Measurements from ENCODE around the gene PCDHB7. TPM values are rescaled to one million over a fixed set of nuclear protein-coding genes. Genes with fewer than 3 reads are reported as not detected.
"Not testable (repeated sequence)": the region's sequence is repeated elsewhere in the genome, so short reads cannot be mapped to it uniquely, and the experiment has no call there.

The PCDHB7 gene
- total RNA-seq, 4 donors from 2014 or later: 1.7 to 3.0 (median 2.4) TPM

DNA sequence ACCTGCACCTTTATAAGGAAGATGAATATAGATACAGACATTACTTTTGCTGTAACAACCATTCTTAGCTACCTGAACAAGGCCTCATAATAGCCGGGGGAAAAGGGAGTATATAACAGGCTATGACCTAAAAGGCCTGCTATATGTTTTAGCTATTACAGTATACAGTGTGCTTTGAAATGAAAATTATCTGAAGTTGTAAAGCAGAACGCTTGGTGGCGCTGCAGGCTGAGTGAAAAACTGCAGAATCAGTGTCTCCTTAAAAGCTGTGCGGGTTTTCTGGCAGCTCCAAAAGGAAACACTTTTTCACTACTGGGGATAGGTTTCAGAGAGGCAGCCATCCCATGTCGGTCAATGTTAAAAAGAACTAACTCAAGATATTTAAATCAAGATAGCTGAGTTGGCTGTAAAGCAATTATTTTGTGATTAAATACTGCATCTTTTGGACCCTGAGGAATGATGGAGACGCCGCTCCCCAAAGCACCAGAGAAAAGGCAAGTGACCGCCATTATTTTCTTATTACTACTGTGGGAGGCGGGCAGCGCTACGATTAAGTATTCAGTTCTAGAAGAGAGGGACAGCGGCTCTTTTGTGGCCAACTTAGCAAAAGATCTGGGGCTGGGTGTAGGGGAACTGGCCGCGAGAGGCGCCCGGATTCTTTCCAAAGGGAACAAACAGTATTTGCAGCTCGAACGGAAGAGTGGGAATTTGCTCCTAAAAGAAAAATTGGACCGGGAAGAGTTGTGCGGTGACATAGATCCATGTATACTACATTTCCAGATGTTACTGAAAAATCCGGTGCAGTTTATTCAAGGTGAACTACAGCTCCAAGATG lies 16.7 kb upstream of the PCDHB7 start:
- WGBS, 2 donors (ENCODE audit: low coverage in 1 of 2): 25 to 43% methylated on average over 16 to 20 of the region's 21 CpGs
- Histone ChIP-seq H3K27me3 (peaks cover 63% of the 10 kb centered on the region), H3K36me3 (no peaks in the 10 kb centered on the region), H3K4me1 (no peaks in the 10 kb centered on the region), H3K4me3 (no peak overlapping the region), H3K9me3 (peaks cover 0 to 99% (median 0%) of the 10 kb centered on the region in 3 donors), H3K27ac (no peak overlapping the region)
- no peak for TF ChIP-seq POLR2A (IDR thresholded peaks at IDR 0.05)
- TF ChIP-seq POLR2AphosphoS5 (IDR thresholded peaks at IDR 0.05): no peak
- TF ChIP-seq CTCF (IDR thresholded peaks at IDR 0.05): no peak
- TF ChIP-seq EP300 (IDR thresholded peaks at IDR 0.05): no peak
- no peak for ATAC-seq

DNA sequence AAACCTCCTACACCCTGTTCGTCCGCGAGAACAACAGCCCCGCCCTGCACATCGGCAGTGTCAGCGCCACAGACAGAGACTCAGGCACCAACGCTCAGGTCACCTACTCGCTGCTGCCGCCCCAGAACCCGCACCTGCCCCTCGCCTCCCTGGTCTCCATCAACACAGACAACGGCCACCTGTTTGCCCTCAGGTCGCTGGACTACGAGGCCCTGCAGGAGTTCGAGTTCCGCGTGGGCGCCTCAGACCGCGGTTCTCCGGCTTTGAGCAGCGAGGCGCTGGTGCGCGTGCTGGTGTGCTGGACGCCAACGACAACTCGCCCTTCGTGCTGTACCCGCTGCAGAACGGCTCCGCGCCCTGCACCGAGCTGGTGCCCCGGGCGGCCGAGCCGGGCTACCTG lies 15.1 kb upstream of the PCDHB7 start:
- not testable (repeated sequence) for H3K27ac ChIP-seq, ATAC-seq, H3K4me1 ChIP-seq, H3K36me3 ChIP-seq, H3K4me3 ChIP-seq
- Histone ChIP-seq H3K27me3 (peaks cover 47% of the 10 kb centered on the region), H3K9me3 (peaks cover 0 to 97% (median 0%) of the 10 kb centered on the region in 3 donors)
- WGBS, 2 donors (ENCODE audit: low coverage in 1 of 2): 55% methylated on average over 11 of the region's 38 CpGs; no CpG with 5 or more reads in 1 of the 2 donors

- peaks cover 0 to 97% (median 0%) of the 10 kb centered on the region in 3 donors for H3K9me3 ChIP-seq
Measured at GRCh38 chr5:141157901-141158300, 14.5 kb upstream of the PCDHB7 start.

DNA sequence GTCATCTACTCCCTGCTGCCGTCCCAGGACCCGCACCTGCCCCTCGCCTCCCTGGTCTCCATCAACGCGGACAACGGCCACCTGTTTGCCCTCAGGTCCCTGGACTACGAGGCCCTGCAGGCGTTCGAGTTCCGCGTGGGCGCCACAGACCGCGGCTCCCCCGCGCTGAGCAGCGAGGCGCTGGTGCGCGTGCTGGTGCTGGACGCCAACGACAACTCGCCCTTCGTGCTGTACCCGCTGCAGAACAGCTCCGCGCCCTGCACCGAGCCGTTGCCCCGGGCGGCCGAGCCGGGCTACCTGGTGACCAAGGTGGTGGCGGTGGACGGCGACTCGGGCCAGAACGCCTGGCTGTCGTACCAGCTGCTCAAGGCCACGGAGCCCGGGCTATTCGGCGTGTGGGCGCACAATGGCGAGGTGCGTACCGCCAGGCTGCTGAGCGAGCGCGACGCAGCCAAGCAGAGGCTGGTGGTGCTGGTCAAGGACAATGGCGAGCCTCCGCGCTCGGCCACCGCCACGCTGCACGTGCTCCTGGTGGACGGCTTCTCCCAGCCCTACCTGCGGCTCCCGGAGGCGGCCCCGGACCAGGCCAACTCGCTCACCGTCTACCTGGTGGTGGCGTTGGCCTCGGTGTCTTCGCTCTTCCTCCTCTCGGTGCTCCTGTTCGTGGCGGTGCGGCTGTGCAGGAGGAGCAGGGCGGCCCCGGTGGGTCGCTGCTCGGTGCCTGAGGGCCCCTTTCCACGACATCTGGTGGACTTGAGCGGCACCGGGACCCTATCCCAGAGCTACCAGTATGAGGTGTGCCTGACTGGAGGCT lies 2.1 kb downstream of the PCDHB7 start:
- ATAC-seq, H3K36me3 ChIP-seq, H3K4me3 ChIP-seq, H3K27ac ChIP-seq, H3K4me1 ChIP-seq: not testable (repeated sequence)
- 39 to 50% methylated on average over 3 to 13 of the region's 79 CpGs for WGBS, 2 donors (ENCODE audit: low coverage in 1 of 2)
- peaks cover 58% of the 10 kb centered on the region for H3K27me3 ChIP-seq
- H3K9me3 ChIP-seq: peaks cover 3 to 72% (median 3%) of the 10 kb centered on the region in 3 donors

More at GRCh38 chr5:141157901-141158300, 14.5 kb upstream of the PCDHB7 start:
- H3K27ac ChIP-seq, H3K36me3 ChIP-seq, H3K4me1 ChIP-seq, ATAC-seq, H3K4me3 ChIP-seq: not testable (repeated sequence)
- peaks cover 47% of the 10 kb centered on the region for H3K27me3 ChIP-seq
- WGBS, 2 donors (ENCODE audit: low coverage in 1 of 2): 60% methylated on average over 7 of the region's 28 CpGs; no CpG with 5 or more reads in 1 of the 2 donors

DNA sequence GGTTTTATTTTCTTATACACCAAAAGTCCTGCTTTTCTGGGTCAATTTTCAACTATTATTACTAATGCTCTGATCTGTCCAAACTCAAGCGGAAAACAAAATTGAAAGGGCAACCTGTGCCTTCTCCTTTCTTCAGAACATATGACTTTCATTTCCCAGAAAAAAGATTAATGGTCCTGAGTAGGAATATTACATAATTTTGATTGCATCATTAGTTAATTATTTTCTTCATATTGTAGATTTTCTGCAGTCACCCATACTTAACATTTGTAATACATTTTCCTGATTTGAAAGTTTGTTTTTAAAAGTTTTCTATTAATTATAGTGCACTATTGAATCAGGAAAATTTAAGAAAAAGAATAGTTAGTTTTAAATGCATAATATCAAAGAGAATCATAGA lies 3.5 kb downstream of the PCDHB7 start:
- Histone ChIP-seq H3K36me3 (no peaks in the 10 kb centered on the region), H3K27me3 (peaks cover 70% of the 10 kb centered on the region), H3K4me1 (no peaks in the 10 kb centered on the region), H3K4me3 (no peak overlapping the region), H3K27ac (no peak overlapping the region), H3K9me3 (peaks cover 3 to 79% (median 3%) of the 10 kb centered on the region in 3 donors)
- 73 to 74% methylated on average over 1 of the region's 1 CpG for WGBS, 2 donors (ENCODE audit: low coverage in 1 of 2)
- TF ChIP-seq POLR2AphosphoS5 (IDR thresholded peaks at IDR 0.05) (no peak), EP300 (IDR thresholded peaks at IDR 0.05) (no peak), CTCF (IDR thresholded peaks at IDR 0.05) (no peak)
- ATAC-seq: no peak

GRCh38 chr5:141177577-141178191 lies 5.2 kb downstream of the PCDHB7 start, which contains the start of gene PCDHB8:
Gene PCDHB8 (plus strand): TSS chr5:141177790. CDS start chr5:141178035, 245 bp downstream.
- not testable (repeated sequence) for H3K36me3 ChIP-seq, H3K4me1 ChIP-seq, H3K27ac ChIP-seq, H3K4me3 ChIP-seq
- 33 to 41% methylated on average over 11 to 14 of the region's 18 CpGs for WGBS, 2 donors (ENCODE audit: low coverage in 1 of 2)
- Histone ChIP-seq H3K9me3 (peaks cover 3 to 81% (median 3%) of the 10 kb centered on the region in 3 donors), H3K27me3 (peaks cover 72% of the 10 kb centered on the region)
- ATAC-seq: peak; percentile 10

GRCh38 chr5:141179371-141179770 lies 6.9 kb downstream of the PCDHB7 start:
- Histone ChIP-seq H3K9me3 (peaks cover 3 to 80% (median 3%) of the 10 kb centered on the region in 3 donors), H3K27me3 (peaks cover 73% of the 10 kb centered on the region)
- H3K27ac ChIP-seq, H3K4me3 ChIP-seq, ATAC-seq, H3K36me3 ChIP-seq, H3K4me1 ChIP-seq: not testable (repeated sequence)
- WGBS, 2 donors (ENCODE audit: low coverage in 1 of 2): 29 to 60% methylated on average over 2 to 9 of the region's 39 CpGs

DNA sequence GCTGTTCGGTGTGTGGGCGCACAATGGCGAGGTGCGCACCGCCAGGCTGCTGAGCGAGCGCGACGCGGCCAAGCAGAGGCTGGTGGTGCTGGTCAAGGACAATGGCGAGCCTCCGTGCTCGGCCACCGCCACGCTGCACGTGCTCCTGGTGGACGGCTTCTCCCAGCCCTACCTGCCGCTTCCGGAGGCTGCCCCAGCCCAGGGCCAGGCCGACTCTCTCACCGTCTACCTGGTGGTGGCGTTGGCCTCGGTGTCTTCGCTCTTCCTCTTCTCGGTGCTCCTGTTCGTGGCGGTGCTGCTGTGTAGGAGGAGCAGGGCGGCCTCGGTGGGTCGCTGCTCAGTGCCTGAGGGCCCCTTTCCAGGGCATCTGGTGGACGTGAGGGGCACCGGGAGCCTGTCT lies 7.4 kb downstream of the PCDHB7 start:
- WGBS, 2 donors (ENCODE audit: low coverage in 1 of 2): no CpG with 5 or more reads among the region's 32 CpGs
- Histone ChIP-seq H3K27me3 (peaks cover 72% of the 10 kb centered on the region), H3K9me3 (peaks cover 3 to 80% (median 3%) of the 10 kb centered on the region in 3 donors)
- not testable (repeated sequence) for H3K36me3 ChIP-seq, H3K27ac ChIP-seq, H3K4me3 ChIP-seq, H3K4me1 ChIP-seq, ATAC-seq

Measured in gastroesophageal sphincter (tissue), 4 donors.